Right ventricle myocardium inferior (tissue), 1 donor: ENCODE measurements around the gene RYR1. TPM values are rescaled to one million over a fixed set of nuclear protein-coding genes. Genes with fewer than 3 reads are reported as not detected.
A peak's percentile ranks its signal among the peaks of the same experiment; 100 is the strongest.
"Not testable (repeated sequence)": the region's sequence is repeated elsewhere in the genome, so short reads cannot be mapped to it uniquely, and the experiment has no call there.

ENCODE experiments used
- ATAC-seq: fragments of 200-7000 bp; cut with Tn5 transposase; one replicate; pipeline ENCODE4 v1.9.1; 2020; ENCODE audit warnings: mild to moderate bottlenecking, moderate library complexity
- DNase-seq: peaks from one replicate; pipeline ENCODE4 v3.0.0; 2021; ENCODE audit errors: missing footprints
- intact Hi-C: fragments of 100-400 bp; cut with DNase I; formaldehyde crosslinking; loops from one replicate; pipeline ENCODE4 v1.11.0; 2022
- total RNA-seq: library from RNA; stranded (reverse); fragmentation: NEBNext Ultra II Directional; extraction: Animal tissue kit (Norgen Biotek cat#: 25700); gene quantifications from one replicate; pipeline ENCODE4 v1.2.1, GENCODE V29; 2021
- donor health status: DM: no; HTN: yes; CAD: no; lungs with severe emphysema.

RYR1 gene
- total RNA-seq, 1 donor from 2014 or later, result 0.81 TPM

- DNase-seq (no peak), ATAC-seq (no peak)
- intact Hi-C loops, result no loop called here
Observed at GRCh38 chr19:38420935-38421334, 12.6 kb upstream of the RYR1 start.

GRCh38 chr19:38421856-38422255, 11.6 kb upstream of the RYR1 start:
- intact Hi-C loops, result no loop called here
- DNase-seq, result no peak
- ATAC-seq, result no peak

- no peak for ATAC-seq
- no peak for DNase-seq
- intact Hi-C loops, result no loop called here
Observed at GRCh38 chr19:38422438-38422837, 11.1 kb upstream of the RYR1 start.

- intact Hi-C loops, result no loop called here
Observed at GRCh38 chr19:38424272-38424671, 9.2 kb upstream of the RYR1 start.

GRCh38 chr19:38425222-38425809, 8.2 kb upstream of the RYR1 start:
- intact Hi-C loops, result no loop called here
- DNase-seq (no peak), ATAC-seq (no peak)

More at GRCh38 chr19:38424272-38424671, 9.2 kb upstream of the RYR1 start:
- ATAC-seq (no peak), DNase-seq (no peak)

GRCh38 chr19:38425810-38426466, 7.6 kb upstream of the RYR1 start, which contains the start of gene RASGRP4:
TSS of gene RASGRP4 (minus strand) at chr19:38426219. CDS start at chr19:38426091, 128 bp downstream.
- ATAC-seq, result peak; percentile 59
- intact Hi-C loops, result no loop called here
- peak; percentile 85 for DNase-seq

GRCh38 chr19:38427035-38427677, 6.3 kb upstream of the RYR1 start:
- DNase-seq, intact Hi-C loops, ATAC-seq: not testable (repeated sequence)

GRCh38 chr19:38429055-38429810, 4.3 kb upstream of the RYR1 start:
- ATAC-seq (no peak), DNase-seq (no peak)
- intact Hi-C loops, result no loop called here

- intact Hi-C loops, result no loop called here
- no peak for DNase-seq
Observed at GRCh38 chr19:38429811-38430156, 3.7 kb upstream of the RYR1 start.

GRCh38 chr19:38430931-38431330, 2.6 kb upstream of the RYR1 start:
- ATAC-seq (no peak), DNase-seq (no peak)
- intact Hi-C loops, result no loop called here

More at GRCh38 chr19:38429811-38430156, 3.7 kb upstream of the RYR1 start:
- ATAC-seq, result no peak

- no peak for ATAC-seq
- intact Hi-C loops, result no loop called here
- DNase-seq, result no peak
Observed at GRCh38 chr19:38434549-38435051, 1.1 kb downstream of the RYR1 start.

GRCh38 chr19:38437295-38437694, 3.8 kb downstream of the RYR1 start:
- no peak for DNase-seq
- no peak for ATAC-seq

GRCh38 chr19:38437917-38438316, 4.4 kb downstream of the RYR1 start:
- ATAC-seq (no peak), DNase-seq (no peak)
- intact Hi-C loops, result no loop called here

More at GRCh38 chr19:38437295-38437694, 3.8 kb downstream of the RYR1 start:
- intact Hi-C loops, result no loop called here

GRCh38 chr19:38440592-38440991, 7.1 kb downstream of the RYR1 start:
- ATAC-seq, result no peak
- intact Hi-C loops, result no loop called here
- DNase-seq, result no peak

- no peak for ATAC-seq
- no peak for DNase-seq
Observed at GRCh38 chr19:38441657-38442348, 8.3 kb downstream of the RYR1 start.

GRCh38 chr19:38442736-38443135, 9.2 kb downstream of the RYR1 start:
- DNase-seq (no peak), ATAC-seq (no peak)

More at GRCh38 chr19:38441657-38442348, 8.3 kb downstream of the RYR1 start:
- intact Hi-C loops, result no loop called here

GRCh38 chr19:38443458-38443999, 10.0 kb downstream of the RYR1 start:
- intact Hi-C loops, result no loop called here
- no peak for ATAC-seq

More at GRCh38 chr19:38442736-38443135, 9.2 kb downstream of the RYR1 start:
- intact Hi-C loops, result no loop called here

GRCh38 chr19:38444026-38444425, 10.5 kb downstream of the RYR1 start:
- ATAC-seq (no peak), DNase-seq (no peak)
- intact Hi-C loops, result no loop called here

More at GRCh38 chr19:38443458-38443999, 10.0 kb downstream of the RYR1 start:
- no peak for DNase-seq
